Measurements from ENCODE around the gene RPTOR. TPM values are rescaled to one million over a fixed set of nuclear protein-coding genes. Genes with fewer than 3 reads are reported as not detected.

Gene RPTOR
- total and polyA plus RNA-seq, 2 donors (not counting 1 experiment from before 2014, with no cell fraction given): 6.7 to 22.8 TPM

GRCh38 chr17:80818871-80819270 lies 274.2 kb downstream of the RPTOR start:
- TF ChIP-seq EZH2 (IDR thresholded peaks at IDR 0.05; ENCODE audit: low read length, missing control alignments): no peak
- TF ChIP-seq CTCF (conservative IDR thresholded peaks at IDR 0.05 in 1 of 2, IDR thresholded peaks at IDR 0.05 in 1 of 2; ENCODE audit: low read depth in 1 of 2, low read length in 2 of 2): no peak

GRCh38 chr17:80819422-80820164 lies 275.0 kb downstream of the RPTOR start:
- H3K4me1 ChIP-seq (ENCODE audit: control insufficient read depth, extremely low read depth, insufficient read depth, low read length): no peaks in the 10 kb centered on the region
- no peak for TF ChIP-seq CTCF (conservative IDR thresholded peaks at IDR 0.05 in 1 of 2, IDR thresholded peaks at IDR 0.05 in 1 of 2; ENCODE audit: low read depth in 1 of 2, low read length in 2 of 2)
- no peak for TF ChIP-seq EZH2 (IDR thresholded peaks at IDR 0.05; ENCODE audit: low read length, missing control alignments)
- no peak for DNase-seq (ENCODE audit: low read depth in 2 of 2)
- no peaks in the 10 kb centered on the region for H4K20me1 ChIP-seq (ENCODE audit: control insufficient read depth, extremely low read depth, insufficient read depth, low read length)
- H3K4me3 ChIP-seq (replicated peaks in 1 of 4; ENCODE audit: control extremely low read depth in 1 of 4, insufficient read depth in 1 of 4, low read depth in 3 of 4, low read length in 4 of 4): no peak overlapping the region
- H2AFZ ChIP-seq (ENCODE audit: low read length): no peak overlapping the region
- H3K79me2 ChIP-seq (ENCODE audit: control insufficient read depth, insufficient read depth, low read length): no peaks in the 10 kb centered on the region
- H3K27ac ChIP-seq (ENCODE audit: insufficient read depth, low read length): no peak overlapping the region
- H3K4me2 ChIP-seq (ENCODE audit: extremely low read depth, insufficient read depth, low read length): no peak overlapping the region
- H3K36me3 ChIP-seq (ENCODE audit: control insufficient read depth, insufficient read depth, low read length): no peaks in the 10 kb centered on the region
- no peaks in the 10 kb centered on the region for H3K9me3 ChIP-seq (ENCODE audit: control insufficient read depth, insufficient read depth, low read depth, low read length)
- H3K9ac ChIP-seq (ENCODE audit: insufficient read depth, low read length): no peak overlapping the region
- no peaks in the 10 kb centered on the region for H3K27me3 ChIP-seq (ENCODE audit: control insufficient read depth, insufficient read depth, low read length)

More at GRCh38 chr17:80818871-80819270, 274.2 kb downstream of the RPTOR start:
- Histone ChIP-seq H3K27me3 (ENCODE audit: control insufficient read depth, insufficient read depth, low read length) (no peaks in the 10 kb centered on the region), H3K4me2 (ENCODE audit: extremely low read depth, insufficient read depth, low read length) (no peak overlapping the region), H4K20me1 (ENCODE audit: control insufficient read depth, extremely low read depth, insufficient read depth, low read length) (no peaks in the 10 kb centered on the region), H3K4me3 (replicated peaks in 1 of 4; ENCODE audit: control extremely low read depth in 1 of 4, insufficient read depth in 1 of 4, low read depth in 3 of 4, low read length in 4 of 4) (no peak overlapping the region), H3K36me3 (ENCODE audit: control insufficient read depth, insufficient read depth, low read length) (no peaks in the 10 kb centered on the region), H3K4me1 (ENCODE audit: control insufficient read depth, extremely low read depth, insufficient read depth, low read length) (no peaks in the 10 kb centered on the region), H3K9ac (ENCODE audit: insufficient read depth, low read length) (no peak overlapping the region), H3K27ac (ENCODE audit: insufficient read depth, low read length) (no peak overlapping the region), H3K9me3 (ENCODE audit: control insufficient read depth, insufficient read depth, low read depth, low read length) (no peaks in the 10 kb centered on the region), H3K79me2 (ENCODE audit: control insufficient read depth, insufficient read depth, low read length) (no peaks in the 10 kb centered on the region), H2AFZ (ENCODE audit: low read length) (no peak overlapping the region)
- DNase-seq (ENCODE audit: low read depth in 2 of 2): no peak

GRCh38 chr17:80820331-80820730 lies 275.7 kb downstream of the RPTOR start:
- H3K9ac ChIP-seq (ENCODE audit: insufficient read depth, low read length): no peak overlapping the region
- H2AFZ ChIP-seq (ENCODE audit: low read length): no peak overlapping the region
- no peaks in the 10 kb centered on the region for H3K9me3 ChIP-seq (ENCODE audit: control insufficient read depth, insufficient read depth, low read depth, low read length)
- no peaks in the 10 kb centered on the region for H3K4me1 ChIP-seq (ENCODE audit: control insufficient read depth, extremely low read depth, insufficient read depth, low read length)
- no peak overlapping the region for H3K4me3 ChIP-seq (replicated peaks in 1 of 4; ENCODE audit: control extremely low read depth in 1 of 4, insufficient read depth in 1 of 4, low read depth in 3 of 4, low read length in 4 of 4)
- H3K27ac ChIP-seq (ENCODE audit: insufficient read depth, low read length): no peak overlapping the region
- H4K20me1 ChIP-seq (ENCODE audit: control insufficient read depth, extremely low read depth, insufficient read depth, low read length): no peaks in the 10 kb centered on the region
- H3K79me2 ChIP-seq (ENCODE audit: control insufficient read depth, insufficient read depth, low read length): no peaks in the 10 kb centered on the region
- DNase-seq (ENCODE audit: low read depth in 2 of 2): no peak
- H3K4me2 ChIP-seq (ENCODE audit: extremely low read depth, insufficient read depth, low read length): no peak overlapping the region
- no peaks in the 10 kb centered on the region for H3K27me3 ChIP-seq (ENCODE audit: control insufficient read depth, insufficient read depth, low read length)
- H3K36me3 ChIP-seq (ENCODE audit: control insufficient read depth, insufficient read depth, low read length): no peaks in the 10 kb centered on the region
- TF ChIP-seq EZH2 (IDR thresholded peaks at IDR 0.05; ENCODE audit: low read length, missing control alignments) (no peak), CTCF (conservative IDR thresholded peaks at IDR 0.05 in 1 of 2, IDR thresholded peaks at IDR 0.05 in 1 of 2; ENCODE audit: low read depth in 1 of 2, low read length in 2 of 2) (no peak)
